Upper lobe of left lung (tissue), 6 donors: Measurements from ENCODE around the gene HTR6. TPM values are rescaled to one million over a fixed set of nuclear protein-coding genes. Genes with fewer than 3 reads are reported as not detected.

ENCODE experiments used
- ATAC-seq, 2 donors: fragments of 200-7000 bp; cut with Tn5 transposase; one replicate each; pipeline ENCODE4 v1.9.1; 2022; ENCODE audit warnings: mild to moderate bottlenecking in 2 of 2, moderate library complexity in 2 of 2; ENCODE audit not compliant: low FRiP score in 2 of 2
- DNase-seq, 2 donors: peaks; one replicate each; pipeline ENCODE4 v3.0.0-alpha.2; 2019 to 2020
- H3K27ac ChIP-seq, 4 donors: fragments of 200-600 bp; sonication (generic); one replicate each; pipeline ENCODE4 v1.5.1; 2016 to 2019
- H3K27me3 ChIP-seq, 4 donors: fragments of 200-600 bp; sonication (generic); one replicate each; pipeline ENCODE4 v1.5.1; 2017 to 2019
- H3K36me3 ChIP-seq, 4 donors: fragments of 200-600 bp; sonication (generic); one replicate each; pipeline ENCODE4 v1.5.1; 2016 to 2019
- H3K4me1 ChIP-seq, 4 donors: fragments of 200-600 bp; sonication (generic); one replicate each; pipeline ENCODE4 v1.5.1; 2018 to 2019
- H3K4me3 ChIP-seq, 4 donors: fragments of 200-600 bp; sonication (generic); one replicate each; pipeline ENCODE4 v1.5.1; 2017 to 2019; ENCODE audit warnings: mild to moderate bottlenecking in 2 of 4, moderate library complexity in 1 of 4
- H3K9me3 ChIP-seq, 4 donors: fragments of 200-600 bp; sonication (generic); one replicate each; pipeline ENCODE4 v1.5.1; 2018 to 2019
- CTCF ChIP-seq, 6 experiments: fragments of 450-650 bp in 4 of 6; fragments of 200-600 bp in 2 of 6; sonication (generic) in 2 of 6; IDR thresholded peaks; one replicate each; pipeline ENCODE4 v1.5.1; 2016 to 2019; ENCODE audit warnings: antibody characterized with exemption in 6 of 6
- EP300 ChIP-seq, 4 donors: sonication (generic); formaldehyde crosslinking; IDR thresholded peaks; one replicate each; pipeline ENCODE4 v1.5.1; 2017; ENCODE audit warnings: antibody characterized with exemption in 4 of 4, control low read depth in 2 of 4
- POLR2A ChIP-seq, 4 donors: fragments of 450-650 bp; IDR thresholded peaks; one replicate each; pipeline ENCODE4 v1.5.1; 2016 to 2017; ENCODE audit warnings: antibody characterized with exemption in 4 of 4, mild to moderate bottlenecking in 2 of 4
- POLR2AphosphoS5 ChIP-seq, 2 donors: sonication (generic); formaldehyde crosslinking; IDR thresholded peaks; one replicate each; pipeline ENCODE4 v1.5.1; 2017; ENCODE audit warnings: antibody characterized with exemption in 2 of 2
- WGBS, 2 donors: methylation state at CpG; one replicate each; pipeline ENCODE4 v1.1.5; 2017 to 2018; 5-methylcytosine and 5-hydroxymethylcytosine counted together
- total RNA-seq, 6 donors: library from RNA; depleted of rRNA in 4 of 6; stranded (reverse); fragments of >200 nt in 4 of 6; gene quantifications; one replicate each; pipeline versions ENCODE4 v1.1.0 to v1.2.1, GENCODE V29; 2016 to 2021
- donor health status: DM: no; HTN: no; CAD: no; lungs with moderate emphysema.
- donor health status: DM: no; HTN: yes; CAD: no; lungs with severe emphysema.

The HTR6 gene
- not detected for total RNA-seq

DNA sequence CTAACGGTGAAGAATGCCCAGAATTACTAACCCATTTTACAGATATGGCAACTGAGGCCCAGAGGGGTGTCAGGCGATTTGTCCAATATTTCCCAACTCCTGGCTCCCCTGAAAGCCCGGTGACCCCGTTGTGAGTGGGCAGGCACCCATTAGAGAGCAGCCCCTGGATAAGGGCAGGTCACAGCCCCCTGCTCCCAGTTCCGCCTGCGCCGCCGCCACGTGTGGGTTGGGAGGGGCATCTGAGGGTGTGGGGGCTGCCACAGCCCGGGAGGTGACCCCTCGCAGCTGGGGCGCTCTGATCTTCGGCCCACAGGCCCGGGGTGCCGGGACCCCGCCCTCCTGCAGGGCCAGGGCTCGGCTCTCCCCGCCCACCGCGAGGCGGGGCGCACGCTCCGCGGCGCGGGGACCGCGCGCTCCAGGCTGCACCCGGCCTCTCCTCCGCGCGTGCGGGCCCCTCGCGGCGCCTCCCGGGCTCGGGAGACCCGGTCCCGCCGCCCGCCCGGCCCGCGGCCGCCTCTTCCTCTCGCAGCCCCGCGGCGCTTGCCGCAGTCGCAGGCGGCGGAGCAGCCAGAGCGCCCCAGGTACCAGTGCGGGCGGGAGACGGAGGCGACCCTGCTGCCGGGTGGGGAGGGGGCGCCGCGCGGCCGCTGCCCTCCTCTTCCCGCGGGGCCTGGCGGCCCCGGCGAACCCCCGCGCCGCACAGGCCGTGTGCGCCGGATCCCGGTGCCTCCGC, at the start of gene HTR6:
TSS of gene HTR6 (plus strand) at position 423 of the 733 bp plus-strand sequence. CDS start 879 bp downstream, outside the sequence.
- WGBS, 2 donors, result 28 to 43% methylated on average over 1 to 4 of the region's 80 CpGs

DNA sequence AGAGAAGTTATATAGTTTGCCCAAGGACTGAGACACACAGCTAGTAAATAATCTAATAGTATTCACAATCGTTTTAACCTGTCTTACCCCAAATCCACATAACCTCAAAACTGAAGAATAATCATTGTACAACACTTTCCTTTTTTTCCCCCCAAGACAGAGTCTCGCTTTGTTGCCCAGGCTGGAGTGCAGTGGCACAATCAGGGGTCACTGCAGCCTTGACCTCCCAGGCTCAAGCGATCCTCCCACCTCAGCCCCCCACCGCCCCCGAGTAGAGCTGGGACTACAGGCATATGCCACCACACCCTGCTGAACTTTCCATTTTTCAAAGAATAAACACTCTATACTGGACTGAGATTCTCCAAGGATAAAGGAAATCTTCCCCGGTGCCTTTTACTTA, 49.2 kb upstream of the HTR6 start:
- WGBS, 2 donors, result 87 to 89% methylated on average over 6 of the region's 6 CpGs
- peaks cover 0 to 14% (median 7%) of the 10 kb centered on the region in 4 donors for H3K4me1 ChIP-seq
- TF ChIP-seq POLR2AphosphoS5 (IDR thresholded peaks at IDR 0.05), result no peak
- no peak for TF ChIP-seq CTCF (IDR thresholded peaks at IDR 0.05)
- TF ChIP-seq POLR2A (IDR thresholded peaks at IDR 0.05), result no peak

More for the DNA sequence above, at the start of gene HTR6:
- no peaks in the 10 kb centered on the region for H3K9me3 ChIP-seq
- H3K4me1 ChIP-seq, result peaks cover 7 to 23% (median 12%) of the 10 kb centered on the region in 4 donors
- peak in 1 of 2 donors; percentile 84 for DNase-seq
- peak within 1 kb of the TSS in 3 of 4 donors; percentile 25 to 31 (median 27) for H3K4me3 ChIP-seq
- H3K36me3 ChIP-seq, result no peaks in the 10 kb centered on the region
- H3K27ac ChIP-seq, result no peak within 1 kb of the TSS
- no peak for ATAC-seq
- TF ChIP-seq EP300 (IDR thresholded peaks at IDR 0.05) (no peak), CTCF (IDR thresholded peaks at IDR 0.05) (no peak), POLR2A (IDR thresholded peaks at IDR 0.05) (no peak), POLR2AphosphoS5 (IDR thresholded peaks at IDR 0.05) (no peak)
- peaks cover 0 to 25% (median 16%) of the 10 kb centered on the region in 4 donors for H3K27me3 ChIP-seq

DNA sequence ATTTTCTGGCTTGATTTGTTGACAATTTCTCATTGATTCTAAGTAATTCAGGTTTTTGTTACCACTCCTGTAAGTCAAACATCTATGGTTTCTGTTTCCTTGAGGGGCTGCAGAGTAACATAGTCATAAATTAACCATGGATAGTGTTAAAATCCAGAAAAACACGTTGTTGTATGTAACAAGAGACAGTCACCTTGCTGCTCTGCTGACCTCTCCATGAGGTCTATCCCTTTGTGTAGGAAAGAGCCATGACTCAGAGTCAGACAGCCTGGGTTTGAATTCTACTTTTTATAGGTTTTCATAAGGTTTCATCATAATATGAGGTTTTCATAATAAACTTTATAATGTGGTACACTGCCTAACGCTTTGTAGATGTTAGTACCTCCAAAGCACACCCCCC, 48.2 kb upstream of the HTR6 start:
- H3K36me3 ChIP-seq, result peaks cover 0 to 10% (median 4%) of the 10 kb centered on the region in 4 donors
- DNase-seq (no peak), ATAC-seq (no peak)
- no peak overlapping the region for H3K4me3 ChIP-seq
- H3K27me3 ChIP-seq, result no peaks in the 10 kb centered on the region
- H3K9me3 ChIP-seq, result no peaks in the 10 kb centered on the region
- TF ChIP-seq POLR2AphosphoS5 (IDR thresholded peaks at IDR 0.05), result no peak
- H3K4me1 ChIP-seq, result peaks cover 0 to 14% (median 7%) of the 10 kb centered on the region in 4 donors
- 70 to 72% methylated on average over 2 of the region's 2 CpGs for WGBS, 2 donors
- no peak overlapping the region for H3K27ac ChIP-seq

More for the DNA sequence above, 49.2 kb upstream of the HTR6 start:
- Histone ChIP-seq H3K27me3 (no peaks in the 10 kb centered on the region), H3K9me3 (no peaks in the 10 kb centered on the region), H3K36me3 (peaks cover 0 to 10% (median 4%) of the 10 kb centered on the region in 4 donors), H3K27ac (no peak overlapping the region), H3K4me3 (no peak overlapping the region)
- DNase-seq, result no peak
- ATAC-seq, result no peak

DNA sequence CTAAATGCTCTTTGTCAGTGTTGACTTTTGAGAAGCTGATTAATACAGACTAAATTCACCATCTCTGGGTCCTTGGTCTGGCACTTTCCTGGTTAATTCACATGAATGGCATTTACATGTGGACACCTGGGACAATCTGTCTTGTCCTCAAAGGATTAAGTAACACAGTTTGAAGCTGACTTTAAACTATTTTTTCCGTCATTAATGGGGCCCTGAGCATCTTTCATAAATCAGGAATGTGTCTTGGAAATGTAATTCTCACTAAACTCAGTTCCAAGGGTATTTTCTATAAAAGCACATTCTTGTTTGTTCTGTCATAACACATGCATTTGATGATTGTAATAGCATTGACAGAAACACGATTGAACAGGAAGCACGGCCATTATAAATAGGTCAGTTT, 47.3 kb upstream of the HTR6 start:
- Histone ChIP-seq H3K4me3 (no peak overlapping the region), H3K36me3 (peaks cover 0 to 10% (median 4%) of the 10 kb centered on the region in 4 donors), H3K27me3 (no peaks in the 10 kb centered on the region), H3K27ac (no peak overlapping the region), H3K9me3 (no peaks in the 10 kb centered on the region), H3K4me1 (peaks cover 0 to 14% (median 7%) of the 10 kb centered on the region in 4 donors)
- WGBS, 2 donors, result 74 to 89% methylated on average over 3 of the region's 3 CpGs
- DNase-seq, result no peak
- TF ChIP-seq CTCF (IDR thresholded peaks at IDR 0.05), result no peak
- TF ChIP-seq POLR2A (IDR thresholded peaks at IDR 0.05), result no peak
- no peak for TF ChIP-seq EP300 (IDR thresholded peaks at IDR 0.05)
- no peak for TF ChIP-seq POLR2AphosphoS5 (IDR thresholded peaks at IDR 0.05)
- no peak for ATAC-seq

GRCh38 chr1:19618428-19618827, 46.2 kb upstream of the HTR6 start:
- WGBS, 2 donors, result 98 to 100% methylated on average over 3 of the region's 3 CpGs

More at GRCh38 chr1:19618428-19618827, 46.2 kb upstream of the HTR6 start:
- ATAC-seq (no peak), DNase-seq (no peak)
- H3K36me3 ChIP-seq, result peaks cover 0 to 10% (median 5%) of the 10 kb centered on the region in 4 donors
- no peak overlapping the region for H3K4me3 ChIP-seq
- no peaks in the 10 kb centered on the region for H3K27me3 ChIP-seq
- no peaks in the 10 kb centered on the region for H3K9me3 ChIP-seq
- H3K27ac ChIP-seq, result no peak overlapping the region
- peaks cover 0 to 8% (median 5%) of the 10 kb centered on the region in 4 donors for H3K4me1 ChIP-seq
- TF ChIP-seq POLR2AphosphoS5 (IDR thresholded peaks at IDR 0.05) (no peak), POLR2A (IDR thresholded peaks at IDR 0.05) (no peak), EP300 (IDR thresholded peaks at IDR 0.05) (no peak), CTCF (IDR thresholded peaks at IDR 0.05) (no peak)
